ENCODE data around the gene PPM1L. TPM values are rescaled to one million over a fixed set of nuclear protein-coding genes. Genes with fewer than 3 reads are reported as not detected.

PPM1L gene
- total RNA-seq, 1 experiment from 2014 or later: 7.3 TPM

GRCh38 chr3:160870327-160870726 is 114.3 kb downstream of the PPM1L start:
- Histone ChIP-seq H3K4me1 (ENCODE audit: insufficient read depth, low read length) (peaks cover 4% of the 10 kb centered on the region; the same call in 1 of the 2 replicates), H3K27ac (ENCODE audit: insufficient read length, low read depth, low read length) (no peak overlapping the region), H3K9me3 (ENCODE audit: control insufficient read depth, low read depth, low read length) (no peaks in the 10 kb centered on the region), H3K18ac (ENCODE audit: insufficient read length, low read depth, low read length) (no peak overlapping the region), H3K79me2 (ENCODE audit: insufficient read depth, low read length) (no peaks in the 10 kb centered on the region), H3K56ac (ENCODE audit: insufficient read length, low read depth, low read length) (no peak overlapping the region), H2BK5ac (ENCODE audit: insufficient read length, low read length) (no peak overlapping the region), H2BK15ac (ENCODE audit: low read depth, low read length) (no peak overlapping the region), H2AK5ac (ENCODE audit: insufficient read length, low read length) (no peak overlapping the region), H3K23me2 (ENCODE audit: insufficient read length, low read depth, low read length, poor library complexity, severe bottlenecking) (no peaks in the 10 kb centered on the region), H2BK120ac (ENCODE audit: low read depth, low read length, poor library complexity, severe bottlenecking) (no peak overlapping the region), H3K9ac (ENCODE audit: extremely low read depth, insufficient read length, low read length) (no peak overlapping the region), H3K27me3 (ENCODE audit: insufficient read depth, low read length) (no peaks in the 10 kb centered on the region), H3T11ph (ENCODE audit: low read length) (no peak overlapping the region), H4K5ac (ENCODE audit: insufficient read length, low read depth, low read length) (no peak overlapping the region), H3K23ac (ENCODE audit: insufficient read length, low read depth, low read length) (no peak overlapping the region), H3K4me2 (ENCODE audit: insufficient read depth, insufficient read length, low read length) (no peak overlapping the region), H3K79me1 (ENCODE audit: insufficient read depth, low read depth, low read length, poor library complexity, severe bottlenecking) (no peaks in the 10 kb centered on the region), H2BK20ac (ENCODE audit: low read depth, low read length, poor library complexity, severe bottlenecking) (no peak overlapping the region), H4K8ac (replicated peaks; ENCODE audit: insufficient read length, low read depth, low read length) (no peak overlapping the region), H2BK12ac (ENCODE audit: insufficient read length, low read depth, low read length) (no peak overlapping the region), H2AFZ (ENCODE audit: low read length) (no peak overlapping the region), H4K91ac (ENCODE audit: insufficient read length, low read depth, low read length) (no peak overlapping the region), H3K4ac (ENCODE audit: low read depth, low read length) (no peak overlapping the region), H3K14ac (ENCODE audit: insufficient read depth, low read length) (no peak overlapping the region), H4K20me1 (ENCODE audit: control insufficient read depth, insufficient read depth, insufficient read length) (no peaks in the 10 kb centered on the region)
- Mint-ChIP-seq H3K27ac (no peak overlapping the region), H3K27me3 (ENCODE audit: low read depth) (no peaks in the 10 kb centered on the region), H3K9me3 (no peaks in the 10 kb centered on the region), H3K36me3 (ENCODE audit: insufficient read depth in 1 of 3, low read depth in 3 of 3) (no peaks in the 10 kb centered on the region), H3K4me3 (no peak overlapping the region), H3K4me1 (peaks cover 10 to 11% of the 10 kb centered on the region in 2 experiments)
- no peak for DNase-seq
- TF ChIP-seq, protein P1, sequence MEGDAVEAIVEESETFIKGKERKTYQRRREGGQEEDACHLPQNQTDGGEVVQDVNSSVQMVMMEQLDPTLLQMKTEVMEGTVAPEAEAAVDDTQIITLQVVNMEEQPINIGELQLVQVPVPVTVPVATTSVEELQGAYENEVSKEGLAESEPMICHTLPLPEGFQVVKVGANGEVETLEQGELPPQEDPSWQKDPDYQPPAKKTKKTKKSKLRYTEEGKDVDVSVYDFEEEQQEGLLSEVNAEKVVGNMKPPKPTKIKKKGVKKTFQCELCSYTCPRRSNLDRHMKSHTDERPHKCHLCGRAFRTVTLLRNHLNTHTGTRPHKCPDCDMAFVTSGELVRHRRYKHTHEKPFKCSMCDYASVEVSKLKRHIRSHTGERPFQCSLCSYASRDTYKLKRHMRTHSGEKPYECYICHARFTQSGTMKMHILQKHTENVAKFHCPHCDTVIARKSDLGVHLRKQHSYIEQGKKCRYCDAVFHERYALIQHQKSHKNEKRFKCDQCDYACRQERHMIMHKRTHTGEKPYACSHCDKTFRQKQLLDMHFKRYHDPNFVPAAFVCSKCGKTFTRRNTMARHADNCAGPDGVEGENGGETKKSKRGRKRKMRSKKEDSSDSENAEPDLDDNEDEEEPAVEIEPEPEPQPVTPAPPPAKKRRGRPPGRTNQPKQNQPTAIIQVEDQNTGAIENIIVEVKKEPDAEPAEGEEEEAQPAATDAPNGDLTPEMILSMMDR (conservative IDR thresholded peaks at IDR 0.05): no peak
- no CpG with 5 or more reads among the region's 4 CpGs for WGBS (ENCODE audit: extremely low coverage, insufficient read length, low lambda C conversion rate)
